Measurements from ENCODE around the gene METRNL.

- TF ChIP-seq NR2F2 (IDR thresholded peaks at IDR 0.05), result no peak
- TF ChIP-seq, protein P1, sequence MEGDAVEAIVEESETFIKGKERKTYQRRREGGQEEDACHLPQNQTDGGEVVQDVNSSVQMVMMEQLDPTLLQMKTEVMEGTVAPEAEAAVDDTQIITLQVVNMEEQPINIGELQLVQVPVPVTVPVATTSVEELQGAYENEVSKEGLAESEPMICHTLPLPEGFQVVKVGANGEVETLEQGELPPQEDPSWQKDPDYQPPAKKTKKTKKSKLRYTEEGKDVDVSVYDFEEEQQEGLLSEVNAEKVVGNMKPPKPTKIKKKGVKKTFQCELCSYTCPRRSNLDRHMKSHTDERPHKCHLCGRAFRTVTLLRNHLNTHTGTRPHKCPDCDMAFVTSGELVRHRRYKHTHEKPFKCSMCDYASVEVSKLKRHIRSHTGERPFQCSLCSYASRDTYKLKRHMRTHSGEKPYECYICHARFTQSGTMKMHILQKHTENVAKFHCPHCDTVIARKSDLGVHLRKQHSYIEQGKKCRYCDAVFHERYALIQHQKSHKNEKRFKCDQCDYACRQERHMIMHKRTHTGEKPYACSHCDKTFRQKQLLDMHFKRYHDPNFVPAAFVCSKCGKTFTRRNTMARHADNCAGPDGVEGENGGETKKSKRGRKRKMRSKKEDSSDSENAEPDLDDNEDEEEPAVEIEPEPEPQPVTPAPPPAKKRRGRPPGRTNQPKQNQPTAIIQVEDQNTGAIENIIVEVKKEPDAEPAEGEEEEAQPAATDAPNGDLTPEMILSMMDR (IDR thresholded peaks at IDR 0.05; ENCODE audit: low read depth, low read length, missing input control), result no peak
- TF ChIP-seq, protein P2, sequence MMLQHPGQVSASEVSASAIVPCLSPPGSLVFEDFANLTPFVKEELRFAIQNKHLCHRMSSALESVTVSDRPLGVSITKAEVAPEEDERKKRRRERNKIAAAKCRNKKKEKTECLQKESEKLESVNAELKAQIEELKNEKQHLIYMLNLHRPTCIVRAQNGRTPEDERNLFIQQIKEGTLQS (IDR thresholded peaks at IDR 0.05), result no peak
- no peak for TF ChIP-seq JUND (IDR thresholded peaks at IDR 0.05)
- TF ChIP-seq, protein P3, sequence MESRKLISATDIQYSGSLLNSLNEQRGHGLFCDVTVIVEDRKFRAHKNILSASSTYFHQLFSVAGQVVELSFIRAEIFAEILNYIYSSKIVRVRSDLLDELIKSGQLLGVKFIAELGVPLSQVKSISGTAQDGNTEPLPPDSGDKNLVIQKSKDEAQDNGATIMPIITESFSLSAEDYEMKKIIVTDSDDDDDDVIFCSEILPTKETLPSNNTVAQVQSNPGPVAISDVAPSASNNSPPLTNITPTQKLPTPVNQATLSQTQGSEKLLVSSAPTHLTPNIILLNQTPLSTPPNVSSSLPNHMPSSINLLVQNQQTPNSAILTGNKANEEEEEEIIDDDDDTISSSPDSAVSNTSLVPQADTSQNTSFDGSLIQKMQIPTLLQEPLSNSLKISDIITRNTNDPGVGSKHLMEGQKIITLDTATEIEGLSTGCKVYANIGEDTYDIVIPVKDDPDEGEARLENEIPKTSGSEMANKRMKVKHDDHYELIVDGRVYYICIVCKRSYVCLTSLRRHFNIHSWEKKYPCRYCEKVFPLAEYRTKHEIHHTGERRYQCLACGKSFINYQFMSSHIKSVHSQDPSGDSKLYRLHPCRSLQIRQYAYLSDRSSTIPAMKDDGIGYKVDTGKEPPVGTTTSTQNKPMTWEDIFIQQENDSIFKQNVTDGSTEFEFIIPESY (IDR thresholded peaks at IDR 0.05), result no peak
- no peak for TF ChIP-seq GABPA (IDR thresholded peaks at IDR 0.05 in 1 of 2, conservative IDR thresholded peaks at IDR 0.05 in 1 of 2)
- TF ChIP-seq EGR1 (IDR thresholded peaks at IDR 0.05; ENCODE audit: low read depth in 2 of 2), result no peak
- TF ChIP-seq, protein P4, sequence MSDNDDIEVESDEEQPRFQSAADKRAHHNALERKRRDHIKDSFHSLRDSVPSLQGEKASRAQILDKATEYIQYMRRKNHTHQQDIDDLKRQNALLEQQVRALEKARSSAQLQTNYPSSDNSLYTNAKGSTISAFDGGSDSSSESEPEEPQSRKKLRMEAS (IDR thresholded peaks at IDR 0.05), result no peak
- no peak for TF ChIP-seq SP1 (IDR thresholded peaks at IDR 0.05)
- TF ChIP-seq RAD21 (IDR thresholded peaks at IDR 0.05), result no peak
- TF ChIP-seq HNF4G (IDR thresholded peaks at IDR 0.05), result no peak
These were observed 13.5 kb upstream of the METRNL start for GRCh38 chr17:83065660-83066542.
